HuH-7 (cell line): ENCODE results near the gene ERP27.

Source experiments
- DNase-seq: peaks from one replicate; pipeline ENCODE4 v3.0.0; 2011; ENCODE audit warnings: low spot score

Gene ERP27

DNA sequence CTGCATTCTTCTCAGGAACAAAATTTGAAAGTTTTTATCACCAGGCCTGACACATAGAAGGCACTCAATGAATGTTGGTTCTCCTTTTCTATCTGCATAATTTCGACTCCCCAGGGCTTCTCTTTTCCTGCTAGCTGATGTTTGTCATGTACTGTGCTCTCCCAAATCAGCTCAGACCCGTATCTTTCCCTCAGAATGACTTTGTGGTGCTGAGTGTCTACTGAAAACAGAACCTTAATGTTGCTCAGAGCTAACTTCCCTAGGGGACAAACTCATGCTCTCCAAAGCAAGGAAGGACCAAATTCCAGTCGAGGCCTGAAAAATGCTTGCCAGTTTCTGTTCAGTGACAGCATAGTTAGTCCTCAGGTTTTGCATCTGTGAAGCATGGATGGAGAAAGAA lies 21.1 kb upstream of the ERP27 start:
- DNase-seq, result no peak

DNA sequence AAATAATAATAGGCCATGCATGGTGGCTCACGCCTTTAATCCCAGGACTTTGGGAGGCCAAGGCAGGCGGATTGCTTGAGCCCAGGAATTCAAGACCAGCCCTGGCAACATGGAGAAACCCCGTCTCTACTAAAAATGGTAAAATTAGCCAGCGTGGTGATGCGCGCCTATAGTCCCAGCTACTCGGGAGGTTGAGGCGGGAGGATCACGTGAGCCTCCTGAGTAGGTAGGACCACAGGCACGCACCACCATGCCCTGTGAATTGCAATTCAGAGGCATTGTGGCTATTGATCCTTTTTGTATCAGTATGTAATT lies 20.7 kb upstream of the ERP27 start:
- no peak for DNase-seq

DNA sequence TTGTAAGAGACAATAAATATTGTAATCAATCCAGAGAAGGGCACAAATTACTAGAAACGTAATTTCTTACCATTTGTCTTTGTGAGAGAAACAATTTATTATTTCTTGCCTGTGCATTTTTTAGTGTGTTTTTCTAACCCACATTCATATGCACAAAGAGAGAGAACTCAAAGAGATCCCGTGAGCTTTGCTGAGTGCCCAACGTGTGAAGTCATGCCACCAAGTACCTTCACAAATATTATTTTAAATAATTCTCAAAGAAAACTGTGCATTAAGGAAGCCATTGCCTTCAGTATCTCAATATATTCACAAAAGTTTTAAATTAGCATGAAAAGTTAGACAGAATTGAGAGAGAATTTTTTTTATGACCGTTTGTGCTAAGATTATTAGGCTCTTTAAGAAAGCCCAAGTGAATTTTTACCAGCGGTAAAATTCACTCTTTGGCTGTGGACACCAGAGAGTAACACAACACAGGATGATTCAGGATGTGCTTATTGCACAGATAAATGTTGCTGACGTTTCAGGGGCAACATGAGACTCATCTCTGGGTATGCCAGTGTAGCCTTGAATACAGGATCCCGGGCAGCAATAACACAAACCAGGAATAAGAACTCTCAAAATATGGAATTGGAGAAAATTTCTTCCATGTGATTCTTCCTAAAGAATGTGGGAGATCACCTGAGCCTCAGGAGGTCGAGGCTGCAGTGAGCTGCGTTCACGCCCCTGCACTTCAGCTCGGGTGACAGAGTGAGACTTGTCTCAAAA lies 20.2 kb upstream of the ERP27 start:
- DNase-seq, result no peak

DNA sequence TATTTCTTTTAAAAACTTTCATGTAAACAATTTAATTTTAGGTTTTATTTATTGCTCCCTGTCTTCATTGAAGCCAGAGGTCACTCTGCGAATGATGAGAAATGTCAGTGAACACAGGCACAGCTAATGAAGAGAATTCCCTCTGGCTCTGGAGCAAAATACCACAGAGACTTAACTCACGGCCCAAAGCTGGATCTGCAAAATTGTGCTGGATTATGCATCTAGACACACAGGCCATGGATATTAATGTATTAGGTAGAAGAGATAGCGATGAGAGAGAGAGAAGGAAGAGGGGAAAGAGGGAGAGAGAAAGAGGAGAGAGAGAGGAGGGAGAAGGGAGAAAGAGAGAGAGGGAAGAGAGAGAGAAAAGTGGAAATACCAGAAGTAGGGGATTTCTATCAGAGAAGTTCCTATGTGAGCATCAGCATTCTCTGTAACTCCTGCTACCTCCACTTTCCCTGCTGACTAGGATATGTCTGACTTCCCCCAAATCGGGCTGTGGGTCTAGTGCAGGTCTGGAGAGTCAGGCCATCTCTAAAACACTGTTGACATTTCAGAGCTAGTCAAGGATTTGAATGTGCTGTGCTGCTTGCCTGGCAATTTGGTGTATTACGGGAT lies 19.3 kb upstream of the ERP27 start:
- DNase-seq, result no peak

DNA sequence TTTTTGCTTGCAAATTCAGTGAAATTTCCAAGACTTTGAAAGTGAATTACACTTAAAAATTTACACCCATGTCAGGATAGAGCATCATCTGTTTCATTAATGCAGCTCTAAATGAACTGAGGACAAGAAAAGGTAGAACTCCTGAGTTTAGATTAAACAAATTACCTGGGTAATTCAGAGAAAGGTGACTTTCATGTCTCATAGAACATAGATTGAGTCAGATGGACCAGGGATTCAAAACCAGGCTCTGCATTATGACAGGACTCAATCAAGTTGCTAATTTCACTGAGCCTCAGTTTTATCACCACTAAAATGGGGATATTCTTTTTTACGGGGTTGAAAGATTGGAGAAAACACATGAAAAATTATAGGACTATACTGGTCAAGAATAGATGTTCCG lies 18.6 kb upstream of the ERP27 start:
- no peak for DNase-seq

DNA sequence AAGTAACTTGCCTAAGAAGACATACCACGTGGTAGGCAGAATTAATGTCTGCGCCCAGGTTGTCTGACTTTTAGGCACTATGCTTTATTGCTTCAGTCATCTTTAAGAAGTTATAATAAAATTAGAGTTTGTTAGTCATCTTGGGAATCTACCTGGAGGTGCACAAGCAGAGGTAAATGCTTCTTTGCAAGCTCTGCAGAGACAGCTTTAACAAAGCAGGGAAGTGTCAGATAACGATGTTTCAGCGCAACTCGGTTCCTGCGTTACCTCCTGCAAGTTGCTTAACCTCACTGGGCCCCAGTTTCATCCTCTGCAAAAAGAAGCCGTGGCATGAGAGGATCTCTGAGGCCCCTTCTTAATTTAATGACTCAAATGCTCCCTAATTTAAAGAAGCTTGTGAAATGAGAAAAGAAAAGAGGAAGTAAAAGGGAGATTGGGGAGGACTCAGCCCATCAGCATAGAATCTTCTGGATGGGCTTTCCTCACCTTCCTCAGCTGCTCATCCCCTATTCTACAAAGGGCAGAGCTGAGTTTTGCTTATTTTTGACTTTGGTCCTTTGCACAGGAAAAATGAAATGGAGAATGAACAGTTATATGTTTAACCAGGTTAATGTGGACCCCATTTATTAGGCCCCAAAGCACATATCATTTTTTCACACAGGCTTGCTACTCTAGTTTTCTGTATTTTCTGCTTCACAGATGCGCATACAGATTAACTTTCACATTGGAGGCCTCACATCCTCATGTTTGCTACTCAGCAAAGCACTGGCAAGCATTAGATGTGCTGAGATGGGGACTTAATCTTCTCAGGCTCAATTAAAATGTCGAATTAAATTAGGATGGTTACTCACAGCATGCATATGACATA lies 17.9 kb upstream of the ERP27 start:
- DNase-seq, result no peak

DNA sequence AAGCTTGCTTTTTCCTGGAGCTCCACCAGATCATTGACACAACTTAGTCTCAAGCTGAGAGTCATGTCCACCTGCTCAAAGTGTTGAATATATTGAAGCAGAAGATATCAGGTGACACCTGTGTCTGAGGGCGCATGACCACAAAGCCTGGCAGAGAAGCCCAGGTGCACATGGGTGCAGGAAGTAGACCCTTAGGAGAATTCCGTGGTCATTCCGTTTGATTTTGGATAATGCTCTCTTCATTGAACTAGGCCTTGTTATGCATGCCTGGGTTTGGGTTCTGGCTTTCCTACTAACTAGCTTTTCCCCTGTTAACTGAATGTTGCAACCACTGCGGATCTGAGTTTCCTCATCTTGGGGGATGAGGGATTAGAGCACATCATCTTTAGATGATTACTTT lies 15.9 kb upstream of the ERP27 start:
- DNase-seq, result no peak

DNA sequence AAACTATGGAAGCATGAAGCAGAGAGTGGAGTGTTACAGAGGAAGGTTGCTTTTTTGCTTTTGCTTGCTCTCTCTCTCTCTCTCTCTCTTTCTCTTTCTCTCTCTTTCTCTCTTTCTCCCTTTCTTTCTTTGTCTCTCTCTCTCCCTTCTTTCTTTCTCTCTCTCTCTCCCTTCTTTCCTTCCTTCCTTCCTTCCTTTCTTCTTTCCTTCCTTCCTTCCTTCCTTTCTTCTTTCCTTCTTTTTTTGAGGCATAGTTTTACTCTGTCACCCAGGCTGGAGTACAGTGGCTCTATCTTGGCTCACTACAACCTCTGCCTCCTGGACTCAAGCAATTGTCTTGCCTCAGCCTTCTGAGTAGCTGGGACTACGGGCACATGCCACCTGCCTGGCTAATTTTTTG lies 15.4 kb upstream of the ERP27 start:
- no peak for DNase-seq

DNA sequence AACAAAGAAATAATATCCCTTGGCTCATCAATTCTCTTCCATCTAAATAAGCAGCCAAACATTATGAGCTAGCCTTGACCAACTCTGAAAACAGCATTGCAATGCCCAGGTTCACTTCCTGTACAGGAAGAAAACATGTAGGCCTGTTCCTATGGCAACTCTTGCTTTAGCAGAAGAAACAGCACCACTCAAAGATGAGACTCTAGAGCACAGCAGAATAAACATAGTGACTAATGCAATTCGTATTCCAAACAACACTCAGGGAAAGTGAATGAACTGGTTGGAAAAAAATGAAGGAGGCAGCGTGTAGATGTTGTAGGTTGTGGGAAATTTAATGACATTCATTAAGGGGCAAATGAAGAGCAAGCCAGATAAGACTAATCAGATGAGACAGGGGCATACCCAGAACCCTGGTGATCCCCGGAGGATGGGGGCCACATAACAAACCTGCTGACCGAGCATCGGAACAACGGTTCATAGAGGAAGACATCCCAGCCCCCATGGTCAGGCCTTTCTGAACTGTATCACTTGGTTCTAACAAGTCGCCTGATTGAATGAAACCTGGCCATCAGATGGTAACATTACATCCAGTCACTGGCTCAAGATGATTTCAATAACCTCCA lies 14.1 kb upstream of the ERP27 start:
- DNase-seq, result no peak

DNA sequence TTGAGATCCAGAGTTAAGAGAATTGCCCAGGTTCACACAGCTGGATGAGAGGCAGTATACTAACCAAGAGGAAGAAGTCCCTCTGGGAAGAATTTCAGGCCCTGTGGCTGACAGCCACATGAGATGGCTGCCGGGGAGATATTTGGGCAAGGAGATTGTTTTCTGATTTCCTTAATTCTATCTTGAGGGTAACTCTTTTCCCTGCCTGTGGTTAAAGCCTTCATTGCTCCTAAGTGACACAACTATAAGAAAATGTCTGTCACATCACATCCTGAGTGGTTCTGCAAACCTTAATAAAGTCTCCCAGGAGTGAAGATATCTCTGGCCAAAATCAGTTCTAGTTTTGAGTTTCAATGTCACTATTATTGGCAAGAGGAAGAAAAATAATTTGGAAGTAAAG lies 13.5 kb upstream of the ERP27 start:
- DNase-seq, result no peak

DNA sequence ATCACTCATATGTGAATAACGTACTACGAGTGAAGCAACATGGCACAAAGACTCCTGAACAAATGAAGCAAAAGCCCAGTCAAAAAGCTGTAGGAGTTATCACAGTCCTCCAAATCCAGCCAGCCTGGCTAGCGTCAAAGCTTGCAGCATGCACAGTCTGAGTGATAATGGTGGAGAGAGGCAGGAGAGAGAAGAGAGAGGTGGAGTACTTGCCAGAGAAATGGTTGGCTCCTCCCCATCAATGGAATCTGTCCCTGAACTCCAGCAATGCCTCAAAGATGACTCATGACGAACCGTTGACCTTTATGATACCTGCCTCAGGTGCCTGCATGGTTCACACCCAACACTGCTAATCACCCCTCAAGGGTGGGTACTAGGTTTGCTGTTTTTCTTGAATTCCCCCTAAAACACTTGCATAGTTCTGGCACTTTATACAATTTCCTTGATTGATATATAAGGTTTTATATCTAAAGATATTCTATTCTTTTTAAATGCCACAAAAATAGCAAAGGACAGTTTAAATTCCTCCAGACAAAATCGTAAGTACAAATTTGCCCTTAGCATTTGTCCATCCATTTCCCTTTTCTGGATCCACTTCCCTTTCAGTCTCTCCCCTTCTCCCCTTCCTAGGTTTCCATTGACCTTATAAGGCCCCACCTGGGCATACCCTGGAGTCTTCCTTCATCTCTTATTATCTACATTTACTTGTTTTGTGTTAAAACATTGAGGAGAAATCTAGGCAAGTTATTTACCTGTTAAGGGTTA lies 12.8 kb upstream of the ERP27 start:
- DNase-seq, result no peak

DNA sequence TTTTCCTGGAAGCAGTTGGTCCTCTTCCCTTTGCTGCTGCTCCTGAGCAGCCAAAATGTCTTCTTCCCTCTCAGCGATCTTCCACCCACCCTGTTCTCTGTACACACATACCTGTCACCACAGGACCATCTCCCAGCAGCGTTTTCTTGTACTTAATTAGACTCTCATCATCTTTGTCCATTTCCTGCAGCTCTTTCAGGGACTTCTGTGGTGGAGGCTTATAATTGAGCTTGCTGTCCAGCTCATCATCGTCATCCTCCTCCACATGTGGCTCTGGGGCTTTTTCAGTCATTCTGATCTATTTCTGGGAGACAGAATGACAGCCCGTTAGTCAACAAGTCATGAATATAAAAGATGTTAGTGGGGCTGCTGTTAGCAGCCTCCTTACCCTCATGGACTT lies 12.1 kb upstream of the ERP27 start:
- DNase-seq, result no peak

DNA sequence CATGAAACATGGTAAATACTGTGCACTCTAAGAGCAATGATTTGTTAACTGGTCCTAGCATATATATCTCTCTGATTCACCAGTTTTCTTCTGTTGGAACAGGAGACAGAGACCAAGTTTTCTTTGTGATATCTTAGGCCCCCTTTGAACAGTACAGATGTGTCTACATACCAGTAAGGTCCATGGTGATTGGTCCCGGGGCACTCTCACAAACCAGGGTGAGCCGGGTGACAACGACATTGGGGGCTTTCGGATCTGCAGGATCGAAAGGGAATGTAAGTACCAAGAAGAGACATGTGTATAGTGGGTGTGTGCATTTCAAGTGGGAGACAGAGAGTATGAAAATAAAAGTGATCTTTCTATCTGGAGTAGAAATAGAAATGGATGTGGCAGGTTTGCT lies 11.3 kb upstream of the ERP27 start:
- no peak for DNase-seq

DNA sequence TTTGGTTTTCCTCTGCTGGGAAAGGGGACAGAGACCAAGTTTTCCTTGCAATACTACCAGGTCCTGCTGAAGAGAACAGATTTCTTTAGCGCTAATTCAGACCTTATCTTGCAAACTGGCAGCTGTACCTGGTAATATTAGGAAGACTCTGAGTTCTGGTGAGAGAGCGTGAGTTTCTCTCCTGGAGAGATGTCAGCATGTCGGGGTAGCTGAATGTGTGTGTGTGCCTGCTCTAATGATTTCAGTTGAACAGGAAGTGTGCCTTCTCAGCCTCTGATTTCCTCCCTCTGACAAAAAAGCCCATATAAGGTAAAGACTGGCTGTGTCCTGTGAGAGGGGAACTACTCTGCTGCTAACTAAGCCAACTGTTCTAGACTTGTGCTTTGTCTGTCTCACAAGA lies 10.3 kb upstream of the ERP27 start:
- DNase-seq, result no peak

DNA sequence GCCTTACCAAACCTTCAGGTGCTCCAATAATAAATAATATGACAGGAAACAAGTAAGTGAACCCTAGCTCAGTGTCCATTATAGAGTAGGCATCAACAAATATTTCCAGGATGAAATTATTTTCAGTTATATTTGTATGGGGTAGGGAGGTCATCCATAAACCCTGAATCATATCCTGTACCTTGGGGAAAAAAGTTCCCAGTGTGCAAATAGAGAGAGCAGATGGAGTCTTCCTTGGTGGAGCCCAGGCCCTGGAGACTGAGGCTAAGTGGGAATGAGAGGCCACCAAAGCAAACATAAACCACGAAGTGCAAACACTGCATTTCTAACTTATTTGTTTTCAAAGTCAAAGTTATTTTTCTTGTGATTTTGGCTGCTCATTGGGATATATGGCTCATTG lies 8.5 kb upstream of the ERP27 start:
- DNase-seq, result no peak

DNA sequence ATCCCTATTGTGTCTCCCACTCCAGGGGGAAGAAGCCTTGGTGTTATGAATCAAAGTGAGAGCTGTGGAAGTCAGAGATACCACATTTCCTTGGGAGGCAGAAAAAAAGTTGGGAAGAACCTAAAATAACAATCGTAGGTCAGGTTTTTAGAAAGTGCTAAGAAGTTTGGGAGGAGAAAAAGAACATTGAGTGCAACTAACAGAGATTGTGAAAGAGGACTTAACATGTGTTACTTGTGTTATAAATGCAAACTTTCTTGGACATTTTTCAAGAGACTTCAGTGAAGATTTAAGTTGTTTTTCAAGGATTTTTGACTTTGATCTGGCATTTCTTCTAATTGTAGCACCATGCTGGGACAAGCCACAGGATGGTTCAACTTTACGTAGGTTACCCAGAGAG lies 7.8 kb upstream of the ERP27 start:
- no peak for DNase-seq

DNA sequence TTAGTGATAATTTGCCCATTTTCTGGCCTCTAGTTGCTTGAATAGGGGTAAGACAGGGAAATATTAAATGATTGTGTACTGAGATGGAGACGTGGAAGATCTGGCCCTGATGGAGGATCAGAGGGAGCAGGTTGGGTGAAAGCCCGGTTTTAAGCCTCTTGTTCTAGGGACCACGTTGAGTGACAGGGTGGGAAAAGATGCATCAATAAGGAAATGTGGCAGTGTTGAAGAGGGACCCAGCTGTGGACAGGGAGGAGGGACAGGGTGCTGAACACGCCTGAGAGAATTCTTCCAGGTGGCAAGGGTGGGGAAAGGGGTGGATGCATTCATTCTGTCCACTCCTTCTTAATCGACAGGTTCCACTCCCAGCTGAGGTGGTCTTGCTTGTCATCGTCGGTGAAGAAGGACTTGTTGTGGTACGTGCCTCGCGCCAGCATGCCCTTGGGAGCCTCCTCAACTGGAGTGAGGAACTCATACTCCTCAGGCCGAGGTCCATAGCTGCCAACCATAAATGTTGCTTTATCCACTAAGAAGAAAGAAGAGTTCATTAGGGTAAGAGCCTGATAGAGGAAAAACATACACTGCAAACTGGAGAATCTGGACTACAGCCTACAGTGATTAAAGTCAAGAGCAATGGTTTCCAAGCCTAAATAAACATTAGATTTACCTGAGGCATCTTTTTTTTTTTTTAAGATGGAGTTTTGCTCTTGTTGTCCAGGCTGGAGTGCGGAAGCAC lies 4.0 kb upstream of the ERP27 start:
- DNase-seq, result no peak

DNA sequence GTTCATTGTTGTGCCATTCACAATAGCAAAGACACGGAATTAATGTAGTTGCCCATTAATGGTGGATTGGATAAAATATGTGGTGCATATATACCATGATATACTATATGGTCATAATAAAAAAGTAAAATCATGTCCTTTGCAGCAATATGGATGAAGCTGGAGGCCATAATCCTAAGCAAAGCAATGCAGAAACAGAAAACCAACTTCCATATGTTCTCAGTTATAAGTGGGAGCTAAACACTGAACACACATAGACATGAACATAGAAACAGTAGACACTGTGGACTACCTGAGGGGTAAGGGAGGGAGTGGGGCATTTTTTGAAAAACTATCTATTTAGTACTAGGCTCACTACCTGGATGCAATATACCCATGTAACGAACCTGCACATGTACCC lies 3.0 kb upstream of the ERP27 start:
- DNase-seq, result no peak

DNA sequence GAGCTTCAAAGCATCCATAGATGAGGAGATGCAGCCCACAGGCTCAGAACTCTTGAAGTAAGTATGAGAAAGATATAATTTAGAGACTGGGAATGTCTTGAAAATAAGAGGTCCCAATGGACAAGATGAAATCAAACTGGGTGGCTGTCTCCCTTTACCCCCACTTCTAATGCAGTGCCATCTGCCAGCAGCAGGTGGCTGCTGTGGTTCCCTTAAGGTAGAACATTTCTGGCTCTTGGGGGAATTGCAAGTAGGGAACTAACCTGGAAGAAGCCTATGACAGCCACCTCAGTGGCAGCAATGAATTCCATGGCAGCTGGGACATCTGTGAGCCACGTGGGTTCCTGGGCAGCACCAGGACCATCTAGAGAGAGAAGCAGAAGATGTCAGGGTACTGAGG lies 648 bp downstream of the ERP27 start:
- DNase-seq, result no peak

DNA sequence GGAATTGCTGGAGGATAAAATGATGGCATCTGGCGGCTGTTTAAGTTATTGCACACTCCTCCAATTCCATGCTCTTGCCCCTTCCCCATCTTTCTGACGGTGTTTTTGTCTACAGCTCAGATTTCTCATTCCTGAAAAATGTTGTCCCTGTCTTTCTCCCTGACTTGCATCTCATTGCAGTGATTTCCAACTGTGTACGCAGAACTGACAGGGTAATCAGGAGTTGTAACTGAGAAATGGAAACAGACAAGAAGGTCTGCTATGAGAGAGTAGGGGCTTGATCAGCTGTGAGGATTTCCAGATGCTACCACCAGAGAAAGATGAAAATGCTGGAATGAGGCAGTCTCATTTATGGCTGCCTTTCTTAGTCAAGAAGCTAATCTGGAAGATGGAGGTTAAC lies 1.3 kb downstream of the ERP27 start:
- no peak for DNase-seq

DNA sequence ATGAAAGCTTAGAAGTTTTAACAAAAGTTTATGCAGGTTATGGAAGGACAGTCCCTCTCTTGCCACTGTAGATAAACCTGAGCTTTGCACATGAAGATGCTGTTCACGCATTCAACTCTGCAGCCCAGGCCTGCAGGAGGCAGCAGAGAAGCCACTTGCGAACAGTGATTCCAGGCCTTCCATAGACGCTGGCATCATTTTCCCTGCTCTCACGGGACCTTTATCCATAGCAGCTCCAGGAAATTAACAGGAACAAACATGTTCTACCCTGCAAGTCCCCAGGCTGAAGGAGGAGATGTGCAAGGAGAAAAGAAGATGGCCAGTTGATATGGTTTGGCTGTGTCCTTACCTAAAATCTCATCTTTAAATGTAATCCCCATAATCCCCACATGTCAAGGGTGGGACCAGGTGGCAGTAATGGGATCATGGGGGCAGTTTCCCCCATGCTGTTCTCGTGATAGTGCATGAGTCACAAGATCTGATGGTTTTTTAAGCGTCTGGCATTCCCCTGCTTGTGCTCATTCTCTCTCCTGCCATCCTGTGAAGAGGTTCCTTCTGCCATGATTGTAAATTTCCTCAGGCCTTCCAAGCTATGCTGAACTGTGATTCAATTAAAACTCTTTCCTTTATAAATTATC lies 2.0 kb downstream of the ERP27 start:
- no peak for DNase-seq
